HCT116 (cell line): ENCODE measurements around the gene KCNH5. TPM values are rescaled to one million over a fixed set of nuclear protein-coding genes. Genes with fewer than 3 reads are reported as not detected.

Source experiments
- ATAC-seq: fragments of 200-7000 bp; cut with Tn5 transposase; 2 replicates; pipeline ENCODE4 v1.9.1; 2020; ENCODE audit warnings: mild to moderate bottlenecking, moderate library complexity
- BruUV-seq: library from RNA; stranded (reverse); fragments of 400-500 nt; replicated peaks from 2 replicates; lab custom pipeline; 2021; lab: Mats Ljungman, UMichigan
- CTCF ChIA-PET: fragments of 300-600 bp; sonication (Branson Sonifier 250); formaldehyde crosslinking; loops from one replicate; lab custom pipeline; 2021; ENCODE audit warnings: antibody characterized with exemption; lab: Charles Lee
- POLR2A ChIA-PET: fragments of 300-600, 350-600 bp; sonication (Branson Sonifier 250); formaldehyde crosslinking; loops from one replicate; lab custom pipeline; 2021; ENCODE audit warnings: antibody characterized with exemption; lab: Charles Lee
- RAD21 ChIA-PET, 2 experiments: fragments of 300-600 bp; sonication (Branson Sonifier 250); formaldehyde crosslinking; loops; one replicate each; lab custom pipeline; 2023; ENCODE audit warnings: low total read pairs in 2 of 2; ENCODE audit not compliant: uncharacterized antibody in 2 of 2, unreplicated experiment in 2 of 2, low non-redundant PET in 1 of 2; lab: Charles Lee
- DNase-seq: peaks from one replicate; pipeline ENCODE4 v3.0.0-alpha.2; 2010; ENCODE audit warnings: low read depth, low spot score
- H2AFZ ChIP-seq: fragments of 200-600 bp; shearing (Covaris generic), sonication (generic); 2 replicates; pipeline ENCODE4 v1.6.1; 2017; ENCODE audit warnings: low read depth, mixed run types, mixed read lengths, antibody characterized with exemption, low read length; ENCODE audit not compliant: poor library complexity, severe bottlenecking
- H3K27ac ChIP-seq: 2 replicates; pipeline ENCODE4 v1.5.1; 2012; ENCODE audit warnings: low read depth, low read length
- H3K27me3 ChIP-seq: fragments of 200-600 bp; sonication (generic); 2 replicates; pipeline ENCODE4 v1.6.1; 2016; ENCODE audit warnings: mixed run types, low read length, mixed read lengths; ENCODE audit not compliant: insufficient read depth
- H3K36me3 ChIP-seq, 2 experiments: fragments of 200-500 bp in 1 of 2; fragments of 200-600 bp in 1 of 2; sonication (Bioruptor generic) in 1 of 2; sonication (generic) in 1 of 2; 2 replicates each; pipeline versions ENCODE4 v1.5.1 to v1.6.1; 2014 to 2016; ENCODE audit warnings: low read length in 2 of 2, inconsistent platforms in 1 of 2, mixed read lengths in 1 of 2, mixed run types in 1 of 2; ENCODE audit not compliant: insufficient read depth in 2 of 2, control insufficient read depth in 1 of 2
- H3K4me1 ChIP-seq, 2 experiments: fragments of 200-600 bp in 1 of 2; sonication (generic) in 1 of 2; 2 replicates each; pipeline versions ENCODE4 v1.5.1 to v1.6.1; 2012 to 2017; ENCODE audit warnings: low read length in 2 of 2, inconsistent platforms in 1 of 2, mild to moderate bottlenecking in 1 of 2, mixed read lengths in 1 of 2, mixed run types in 1 of 2, moderate library complexity in 1 of 2; ENCODE audit not compliant: insufficient read depth in 2 of 2, control insufficient read depth in 1 of 2
- H3K4me2 ChIP-seq: fragments of 200-600 bp; sonication (generic); 2 replicates; pipeline ENCODE4 v1.6.1; 2017; ENCODE audit warnings: mixed run types, low read length, mixed read lengths
- H3K4me3 ChIP-seq, 2 experiments: fragments of 200-600 bp in 1 of 2; sonication (generic) in 1 of 2; replicated peaks in 1 of 2; 2 replicates each; pipeline ENCODE4 v1.5.1; 2011 to 2016; ENCODE audit warnings: low read length in 2 of 2, control low read depth in 1 of 2, low read depth in 1 of 2, mild to moderate bottlenecking in 1 of 2, mixed read lengths in 1 of 2, mixed run types in 1 of 2
- H3K79me2 ChIP-seq: fragments of 200-600 bp; sonication (generic); 2 replicates; pipeline ENCODE4 v1.6.1; 2017; ENCODE audit warnings: mild to moderate bottlenecking, mixed run types, low read length, moderate library complexity, mixed read lengths; ENCODE audit not compliant: insufficient read depth
- H3K9ac ChIP-seq: fragments of 200-600 bp; sonication (generic); 2 replicates; pipeline ENCODE4 v1.6.1; 2016; ENCODE audit warnings: low read length, mixed read lengths
- H3K9me2 ChIP-seq: fragments of 200-600 bp; sonication (generic), shearing (Covaris generic); 2 replicates; pipeline ENCODE4 v1.6.1; 2017; ENCODE audit warnings: mixed run types, mild to moderate bottlenecking, moderate library complexity; ENCODE audit not compliant: insufficient read depth
- H3K9me3 ChIP-seq, 2 experiments: fragments of 200-500 bp in 1 of 2; fragments of 200-600 bp in 1 of 2; sonication (Bioruptor generic) in 1 of 2; sonication (generic) in 1 of 2; 2 replicates each; pipeline ENCODE4 v1.6.1; 2014 to 2017; ENCODE audit warnings: low read length in 2 of 2, mixed read lengths in 2 of 2, inconsistent platforms in 1 of 2, low read depth in 1 of 2, mild to moderate bottlenecking in 1 of 2, mixed run types in 1 of 2, moderate library complexity in 1 of 2; ENCODE audit not compliant: control insufficient read depth in 1 of 2, insufficient read depth in 1 of 2
- H4K20me1 ChIP-seq: fragments of 200-600 bp; sonication (generic), shearing (Covaris generic); 2 replicates; pipeline ENCODE4 v1.6.1; 2017; ENCODE audit warnings: mixed run types, mild to moderate bottlenecking, moderate library complexity; ENCODE audit not compliant: insufficient read depth
- CBX3 ChIP-seq: IDR thresholded peaks from 2 replicates; pipeline ENCODE4 v1.6.1; 2012; ENCODE audit warnings: low read depth
- CEBPB ChIP-seq: IDR thresholded peaks from 2 replicates; pipeline ENCODE4 v1.6.1; 2012; ENCODE audit warnings: low read depth
- CTCF ChIP-seq, 3 experiments: fragments of 200-600 bp in 1 of 3; sonication (generic) in 1 of 3; IDR thresholded peaks in 2 of 3; conservative IDR thresholded peaks in 1 of 3; 2 replicates each; pipeline ENCODE4 v1.5.1; 2012 to 2017; ENCODE audit warnings: low read depth in 2 of 3, low read length in 2 of 3, antibody characterized with exemption in 1 of 3, borderline replicate concordance in 1 of 3, control low read depth in 1 of 3, mild to moderate bottlenecking in 1 of 3, mixed read lengths in 1 of 3, mixed run types in 1 of 3, moderate library complexity in 1 of 3; ENCODE audit not compliant: insufficient read depth in 1 of 3
- EZH2 ChIP-seq: fragments of 200-600 bp; sonication (generic); IDR thresholded peaks from 2 replicates; pipeline ENCODE4 v1.6.1; 2017; ENCODE audit warnings: antibody characterized with exemption, mixed run types
- MAX ChIP-seq: IDR thresholded peaks from 2 replicates; pipeline ENCODE4 v1.6.1; 2012
- POLR2AphosphoS5 ChIP-seq: IDR thresholded peaks from 2 replicates; pipeline ENCODE4 v1.6.1; 2011; ENCODE audit warnings: mild to moderate bottlenecking, low read depth, low read length, moderate library complexity
- RAD21 ChIP-seq: IDR thresholded peaks from 2 replicates; pipeline ENCODE4 v1.6.1; 2012; ENCODE audit warnings: low read depth, mild to moderate bottlenecking
- SIN3A ChIP-seq: IDR thresholded peaks from 2 replicates; pipeline ENCODE4 v1.6.1; 2012; ENCODE audit warnings: low read depth
- SRF ChIP-seq: IDR thresholded peaks from 2 replicates; pipeline ENCODE4 v1.6.1; 2012; ENCODE audit warnings: low read depth
- TCF7L2 ChIP-seq: IDR thresholded peaks from 2 replicates; pipeline ENCODE4 v1.7.0; 2011; ENCODE audit warnings: borderline replicate concordance, inconsistent platforms; ENCODE audit not compliant: insufficient read depth, insufficient read length; ENCODE audit errors: extremely low read depth
- ZBTB33 ChIP-seq: IDR thresholded peaks from 2 replicates; pipeline ENCODE4 v1.6.1; 2011; ENCODE audit warnings: mild to moderate bottlenecking, low read length, moderate library complexity; ENCODE audit not compliant: insufficient replicate concordance; ENCODE audit errors: extremely low read depth
- intact Hi-C: fragments of 100-400 bp; cut with micrococcal nuclease; formaldehyde crosslinking; loops from 2 replicates; pipeline ENCODE4 v1.10.0; 2022
- total RNA-seq: library from RNA; stranded (reverse); gene quantifications from one replicate; pipeline ENCODE4 v1.2.1, GENCODE V29; 2021; ENCODE audit not compliant: unreplicated experiment
- TF ChIP-seq, protein P1 (sequence below): IDR thresholded peaks from 2 replicates; pipeline ENCODE4 v1.6.1; 2012
- TF ChIP-seq, protein P2 (sequence below): IDR thresholded peaks from 2 replicates; pipeline ENCODE4 v1.6.1; 2012; ENCODE audit warnings: low read depth

Gene KCNH5
- total RNA-seq, 1 experiment from 2014 or later = not detected

GRCh38 chr14:62938778-62939177 is 106.5 kb downstream of the KCNH5 start:
- DNase-seq (no peak), ATAC-seq (no peak)
- Histone ChIP-seq H3K79me2 (no peaks in the 10 kb centered on the region), H3K36me3 (no peaks in the 10 kb centered on the region), H3K9ac (no peak overlapping the region), H3K27ac (no peak overlapping the region), H4K20me1 (no peaks in the 10 kb centered on the region), H2AFZ (no peak overlapping the region), H3K4me2 (no peak overlapping the region), H3K4me1 (no peaks in the 10 kb centered on the region), H3K9me2 (no peaks in the 10 kb centered on the region), H3K4me3 (no peak overlapping the region), H3K27me3 (no peaks in the 10 kb centered on the region), H3K9me3 (peaks cover 0 to 14% of the 10 kb centered on the region in 2 experiments; a peak in 2 of 4 replicates)
- POLR2A ChIA-PET = no interaction called here
- RAD21 ChIA-PET = no interaction called here
- no peak for TF ChIP-seq RAD21
- TF ChIP-seq CBX3 = no peak
- TF ChIP-seq CTCF (IDR thresholded peaks at IDR 0.05 in 2 of 3, conservative IDR thresholded peaks at IDR 0.05 in 1 of 3; ENCODE audit: borderline replicate concordance in 1 of 3, insufficient read depth in 1 of 3, low read depth in 2 of 3, low read length in 2 of 3) = no peak
- TF ChIP-seq, protein P1, sequence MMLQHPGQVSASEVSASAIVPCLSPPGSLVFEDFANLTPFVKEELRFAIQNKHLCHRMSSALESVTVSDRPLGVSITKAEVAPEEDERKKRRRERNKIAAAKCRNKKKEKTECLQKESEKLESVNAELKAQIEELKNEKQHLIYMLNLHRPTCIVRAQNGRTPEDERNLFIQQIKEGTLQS = no peak
- no peak for TF ChIP-seq TCF7L2
- no peak for TF ChIP-seq POLR2AphosphoS5
- no peak for TF ChIP-seq ZBTB33
- no peak for TF ChIP-seq EZH2
- TF ChIP-seq, protein P2, sequence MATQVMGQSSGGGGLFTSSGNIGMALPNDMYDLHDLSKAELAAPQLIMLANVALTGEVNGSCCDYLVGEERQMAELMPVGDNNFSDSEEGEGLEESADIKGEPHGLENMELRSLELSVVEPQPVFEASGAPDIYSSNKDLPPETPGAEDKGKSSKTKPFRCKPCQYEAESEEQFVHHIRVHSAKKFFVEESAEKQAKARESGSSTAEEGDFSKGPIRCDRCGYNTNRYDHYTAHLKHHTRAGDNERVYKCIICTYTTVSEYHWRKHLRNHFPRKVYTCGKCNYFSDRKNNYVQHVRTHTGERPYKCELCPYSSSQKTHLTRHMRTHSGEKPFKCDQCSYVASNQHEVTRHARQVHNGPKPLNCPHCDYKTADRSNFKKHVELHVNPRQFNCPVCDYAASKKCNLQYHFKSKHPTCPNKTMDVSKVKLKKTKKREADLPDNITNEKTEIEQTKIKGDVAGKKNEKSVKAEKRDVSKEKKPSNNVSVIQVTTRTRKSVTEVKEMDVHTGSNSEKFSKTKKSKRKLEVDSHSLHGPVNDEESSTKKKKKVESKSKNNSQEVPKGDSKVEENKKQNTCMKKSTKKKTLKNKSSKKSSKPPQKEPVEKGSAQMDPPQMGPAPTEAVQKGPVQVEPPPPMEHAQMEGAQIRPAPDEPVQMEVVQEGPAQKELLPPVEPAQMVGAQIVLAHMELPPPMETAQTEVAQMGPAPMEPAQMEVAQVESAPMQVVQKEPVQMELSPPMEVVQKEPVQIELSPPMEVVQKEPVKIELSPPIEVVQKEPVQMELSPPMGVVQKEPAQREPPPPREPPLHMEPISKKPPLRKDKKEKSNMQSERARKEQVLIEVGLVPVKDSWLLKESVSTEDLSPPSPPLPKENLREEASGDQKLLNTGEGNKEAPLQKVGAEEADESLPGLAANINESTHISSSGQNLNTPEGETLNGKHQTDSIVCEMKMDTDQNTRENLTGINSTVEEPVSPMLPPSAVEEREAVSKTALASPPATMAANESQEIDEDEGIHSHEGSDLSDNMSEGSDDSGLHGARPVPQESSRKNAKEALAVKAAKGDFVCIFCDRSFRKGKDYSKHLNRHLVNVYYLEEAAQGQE = no peak
- no peak for TF ChIP-seq SRF
- TF ChIP-seq SIN3A = no peak
- no peak for TF ChIP-seq CEBPB
- no peak for TF ChIP-seq MAX
- BruUV-seq = no TSS peak
- intact Hi-C loops = no loop called here
- CTCF ChIA-PET = no interaction called here
